ENCODE data around the gene KCNQ1.

KCNQ1 gene

DNA sequence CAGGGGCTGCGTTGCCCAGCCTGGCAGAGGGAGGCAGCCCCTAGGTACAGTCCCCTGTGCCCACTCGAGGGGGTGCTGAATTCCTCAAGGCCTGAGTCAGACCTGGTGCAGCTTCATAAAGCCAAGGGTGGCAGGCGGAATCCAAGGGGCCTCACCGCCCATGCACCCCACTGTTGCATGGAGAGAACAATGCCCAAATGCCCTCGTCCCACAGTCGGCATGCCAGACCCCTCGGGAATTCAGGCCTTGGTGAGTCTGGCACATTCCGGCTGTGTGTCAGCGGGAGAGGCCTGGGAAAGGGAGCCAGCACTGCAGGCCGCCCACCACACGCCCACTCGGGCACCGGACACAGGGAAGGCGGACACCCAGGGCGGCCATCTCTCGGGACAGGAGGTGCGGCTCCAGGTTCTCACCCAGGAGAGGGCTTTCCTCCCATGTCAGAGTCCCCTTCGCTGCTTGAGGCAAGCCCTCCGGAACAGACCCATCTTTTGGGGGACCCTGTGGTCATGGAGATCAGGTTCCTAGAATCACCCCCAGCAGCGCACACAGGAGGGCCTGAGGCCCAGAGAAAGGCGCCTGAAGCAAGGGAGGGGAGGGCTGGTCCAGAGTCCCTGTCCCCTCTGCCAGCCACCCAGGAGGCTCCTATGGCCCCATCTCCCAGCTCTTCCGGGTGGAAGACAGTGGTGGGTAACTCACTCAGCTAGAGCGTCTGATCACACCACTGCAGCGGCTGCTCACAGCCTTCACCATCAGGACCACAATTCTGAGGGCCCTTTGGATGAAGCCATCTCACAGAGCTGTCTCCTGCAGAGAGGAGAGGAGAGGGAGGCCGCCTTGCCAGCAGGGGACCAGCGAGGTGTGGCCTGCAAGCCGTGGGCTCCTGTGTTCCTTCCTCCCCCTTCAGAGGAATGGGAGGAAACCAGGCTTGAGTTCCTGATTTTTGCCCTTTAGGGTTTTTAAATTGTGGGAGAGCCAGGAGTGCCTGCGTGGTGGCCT lies 286.6 kb downstream of the KCNQ1 start:
- H3K4me3 ChIP-seq (ENCODE audit: control insufficient read depth, low read depth, low read length), result no peak overlapping the region
- TF ChIP-seq CTCF (IDR thresholded peaks at IDR 0.05; ENCODE audit: control insufficient read depth, insufficient read depth, low read depth, low read length, missing control alignments), result no peak
- no peak for DNase-seq (ENCODE audit: low read depth)

DNA sequence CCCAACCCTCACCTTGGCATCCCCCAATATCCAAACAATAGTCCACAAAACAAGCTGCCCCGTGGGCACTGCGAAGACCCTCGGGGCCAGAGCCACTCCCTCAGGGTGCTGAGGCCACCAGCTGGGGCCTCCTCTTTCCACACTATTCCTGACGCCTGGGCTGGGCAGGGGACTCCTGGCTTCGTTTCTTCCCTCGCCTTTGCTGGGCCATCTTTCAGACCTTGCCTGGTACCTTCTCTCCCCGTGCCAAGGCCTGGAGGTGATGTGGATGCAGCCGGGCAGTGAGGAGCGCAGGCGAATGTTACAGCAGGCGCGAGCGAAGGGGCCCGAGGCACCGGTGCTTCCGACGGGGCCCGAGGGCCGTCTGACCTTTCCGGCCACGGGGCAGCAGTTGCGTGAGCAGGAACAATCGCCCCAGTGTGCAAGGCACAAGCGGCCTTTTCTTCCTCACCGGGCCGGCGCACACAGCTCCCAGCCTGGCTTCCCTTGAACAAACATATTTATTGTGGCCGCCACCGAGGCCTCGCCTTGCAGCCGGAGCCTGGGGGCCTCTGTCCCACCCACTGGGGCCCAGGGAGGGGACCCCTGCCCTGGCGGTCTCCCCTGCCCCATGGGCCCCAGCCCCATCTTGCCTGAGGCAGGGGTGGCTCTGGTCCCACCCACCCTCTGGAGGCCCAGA lies 287.6 kb downstream of the KCNQ1 start:
- DNase-seq (ENCODE audit: low read depth), result no peak
- no peak for TF ChIP-seq CTCF (IDR thresholded peaks at IDR 0.05; ENCODE audit: control insufficient read depth, insufficient read depth, low read depth, low read length, missing control alignments)
- H3K4me3 ChIP-seq (ENCODE audit: control insufficient read depth, low read depth, low read length), result no peak overlapping the region

DNA sequence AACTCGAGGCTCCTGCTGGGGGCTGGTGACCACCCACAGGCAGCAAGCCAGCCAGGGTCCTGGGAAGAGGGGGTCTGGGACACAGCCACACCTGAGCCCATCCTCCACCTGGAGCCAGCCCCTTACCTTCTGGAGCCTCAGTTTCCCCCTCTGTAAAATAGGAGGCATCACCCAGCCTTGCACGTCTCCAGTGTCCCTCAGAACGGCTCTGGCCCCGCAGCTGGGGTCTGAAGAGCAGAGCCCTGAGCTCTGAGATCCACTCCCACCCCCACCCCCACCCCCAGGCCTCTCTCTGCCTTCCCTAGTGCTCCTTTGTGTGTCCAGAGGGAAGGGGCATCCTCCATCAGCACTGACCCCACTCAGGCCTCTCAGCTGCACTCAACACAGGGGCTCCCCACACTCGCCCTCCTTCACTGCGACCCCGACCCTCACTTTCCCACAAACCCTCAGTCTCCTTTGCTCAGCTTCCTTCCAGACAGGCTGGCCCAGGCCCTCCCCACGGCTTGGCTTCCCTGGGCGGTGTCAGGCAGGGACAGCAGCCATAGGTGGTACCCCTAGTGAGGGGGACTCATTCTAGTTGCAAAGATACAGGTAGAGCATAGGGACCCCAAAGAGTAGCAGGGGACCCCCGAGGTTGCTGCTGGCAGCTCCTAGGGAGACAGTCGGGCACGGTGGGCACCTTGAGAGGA lies 288.3 kb downstream of the KCNQ1 start:
- no peak for TF ChIP-seq CTCF (IDR thresholded peaks at IDR 0.05; ENCODE audit: control insufficient read depth, insufficient read depth, low read depth, low read length, missing control alignments)
- DNase-seq (ENCODE audit: low read depth), result no peak
- H3K4me3 ChIP-seq (ENCODE audit: control insufficient read depth, low read depth, low read length), result no peak overlapping the region

- no peak overlapping the region for H3K4me3 ChIP-seq (ENCODE audit: control insufficient read depth, low read depth, low read length)
- TF ChIP-seq CTCF (IDR thresholded peaks at IDR 0.05; ENCODE audit: control insufficient read depth, insufficient read depth, low read depth, low read length, missing control alignments), result no peak
Observed at GRCh38 chr11:2734181-2735052, 289.6 kb downstream of the KCNQ1 start.

GRCh38 chr11:2735053-2735589 lies 290.3 kb downstream of the KCNQ1 start:
- DNase-seq (ENCODE audit: low read depth), result no peak
- no peak for TF ChIP-seq CTCF (IDR thresholded peaks at IDR 0.05; ENCODE audit: control insufficient read depth, insufficient read depth, low read depth, low read length, missing control alignments)
- H3K4me3 ChIP-seq (ENCODE audit: control insufficient read depth, low read depth, low read length), result no peak overlapping the region

More at GRCh38 chr11:2734181-2735052, 289.6 kb downstream of the KCNQ1 start:
- DNase-seq (ENCODE audit: low read depth), result no peak
